H9 (cell line): Measurements from ENCODE around the gene HES3. TPM values are rescaled to one million over a fixed set of nuclear protein-coding genes. Genes with fewer than 3 reads are reported as not detected.

Experiments used
- DNase-seq: peaks from one replicate; pipeline ENCODE4 v3.0.0-alpha.2; 2017
- H2AFZ ChIP-seq: one replicate; pipeline ENCODE4 v1.6.1; 2013; ENCODE audit warnings: mild to moderate bottlenecking, low read length, control low read depth, moderate library complexity
- H2AK5ac ChIP-seq: 2 replicates; pipeline ENCODE4 v1.6.1; 2013; ENCODE audit warnings: low read length, control low read depth, mixed read lengths; ENCODE audit not compliant: insufficient read length
- H2BK120ac ChIP-seq: one replicate; pipeline ENCODE4 v1.6.1; 2013; ENCODE audit warnings: low read depth, mild to moderate bottlenecking, low read length, control low read depth, inconsistent platforms; ENCODE audit not compliant: poor library complexity, severe bottlenecking
- H2BK12ac ChIP-seq: 2 replicates; pipeline ENCODE4 v1.6.1; 2013; ENCODE audit warnings: low read length, control low read depth, mixed read lengths, low read depth; ENCODE audit not compliant: insufficient read length
- H2BK15ac ChIP-seq: 2 replicates; pipeline ENCODE4 v1.6.1; 2013; ENCODE audit warnings: low read depth, low read length, control low read depth
- H2BK20ac ChIP-seq: one replicate; pipeline ENCODE4 v1.6.1; 2013; ENCODE audit warnings: low read depth, mild to moderate bottlenecking, low read length, control low read depth, inconsistent platforms; ENCODE audit not compliant: poor library complexity, severe bottlenecking
- H2BK5ac ChIP-seq: 2 replicates; pipeline ENCODE4 v1.6.1; 2013; ENCODE audit warnings: low read length, control low read depth, mixed read lengths; ENCODE audit not compliant: insufficient read length
- H3K14ac ChIP-seq: 2 replicates; pipeline ENCODE4 v1.6.1; 2013; ENCODE audit warnings: low read length, control low read depth; ENCODE audit not compliant: insufficient read depth
- H3K18ac ChIP-seq: 2 replicates; pipeline ENCODE4 v1.6.1; 2013; ENCODE audit warnings: low read depth, mild to moderate bottlenecking, mixed read lengths, low read length, control low read depth; ENCODE audit not compliant: insufficient read length
- H3K23ac ChIP-seq: 2 replicates; pipeline ENCODE4 v1.6.1; 2013; ENCODE audit warnings: low read length, control low read depth, mixed read lengths, low read depth; ENCODE audit not compliant: insufficient read length
- H3K23me2 ChIP-seq: 2 replicates; pipeline ENCODE4 v1.6.1; 2013; ENCODE audit warnings: low read depth, mild to moderate bottlenecking, mixed read lengths, low read length, control low read depth; ENCODE audit not compliant: insufficient read length, poor library complexity, severe bottlenecking
- H3K27ac ChIP-seq: 2 replicates; pipeline ENCODE4 v1.5.1; 2013; ENCODE audit warnings: low read length, control low read depth, mixed read lengths, low read depth; ENCODE audit not compliant: insufficient read length
- H3K27me3 ChIP-seq: 2 replicates; pipeline ENCODE4 v1.6.1; 2013; ENCODE audit warnings: low read length, control low read depth, inconsistent platforms; ENCODE audit not compliant: insufficient read depth
- H3K4ac ChIP-seq: 2 replicates; pipeline ENCODE4 v1.6.1; 2013; ENCODE audit warnings: low read depth, mild to moderate bottlenecking, control low read depth, inconsistent platforms, low read length, moderate library complexity
- H3K4me1 ChIP-seq: 2 replicates; pipeline ENCODE4 v1.6.1; 2013; ENCODE audit warnings: low read length, control low read depth, inconsistent platforms; ENCODE audit not compliant: insufficient read depth
- H3K4me2 ChIP-seq: 2 replicates; pipeline ENCODE4 v1.6.1; 2013; ENCODE audit warnings: low read length, control low read depth, mixed read lengths; ENCODE audit not compliant: insufficient read length, insufficient read depth
- H3K56ac ChIP-seq: 2 replicates; pipeline ENCODE4 v1.6.1; 2013; ENCODE audit warnings: low read depth, mild to moderate bottlenecking, mixed read lengths, low read length, control low read depth; ENCODE audit not compliant: insufficient read length
- H3K79me1 ChIP-seq: 2 replicates; pipeline ENCODE4 v1.6.1; 2013; ENCODE audit warnings: low read depth, mild to moderate bottlenecking, moderate library complexity, low read length, control low read depth, inconsistent platforms; ENCODE audit not compliant: insufficient read depth, poor library complexity, severe bottlenecking
- H3K79me2 ChIP-seq: 2 replicates; pipeline ENCODE4 v1.6.1; 2013; ENCODE audit warnings: low read length, control low read depth, inconsistent platforms; ENCODE audit not compliant: insufficient read depth
- H3K9ac ChIP-seq: 2 replicates; pipeline ENCODE4 v1.6.1; 2013; ENCODE audit warnings: low read length, control low read depth, mixed read lengths; ENCODE audit not compliant: insufficient read length; ENCODE audit errors: extremely low read depth
- H3K9me3 ChIP-seq: one replicate; pipeline ENCODE4 v1.6.1; 2013; ENCODE audit warnings: low read depth, low read length, inconsistent platforms; ENCODE audit not compliant: control insufficient read depth
- H3T11ph ChIP-seq: one replicate; pipeline ENCODE4 v1.6.1; 2013; ENCODE audit warnings: mild to moderate bottlenecking, low read length, control low read depth, inconsistent platforms
- H4K20me1 ChIP-seq: one replicate; pipeline ENCODE4 v1.6.1; 2013; ENCODE audit not compliant: control insufficient read depth, insufficient read length, insufficient read depth
- H4K5ac ChIP-seq: 2 replicates; pipeline ENCODE4 v1.6.1; 2013; ENCODE audit warnings: low read depth, mild to moderate bottlenecking, mixed read lengths, low read length, control low read depth; ENCODE audit not compliant: insufficient read length
- H4K8ac ChIP-seq: replicated peaks from 2 replicates; pipeline ENCODE4 v1.6.1; 2013; ENCODE audit warnings: low read length, control low read depth, mixed read lengths, low read depth; ENCODE audit not compliant: insufficient read length
- H4K91ac ChIP-seq: 2 replicates; pipeline ENCODE4 v1.6.1; 2013; ENCODE audit warnings: low read depth, mild to moderate bottlenecking, moderate library complexity, mixed read lengths, low read length, control low read depth; ENCODE audit not compliant: insufficient read length
- H3K27ac Mint-ChIP-seq, 3 experiments: 2 replicates in 2 of 3; 3 replicates in 1 of 3; pipeline ENCODE4 v1.8.0; 2020 to 2021; ENCODE audit warnings: mixed read lengths in 3 of 3, mild to moderate bottlenecking in 1 of 3, moderate library complexity in 1 of 3
- H3K27me3 Mint-ChIP-seq: 2 replicates; pipeline ENCODE4 v1.8.0; 2021; ENCODE audit warnings: low read depth, mild to moderate bottlenecking, moderate library complexity, mixed read lengths
- H3K36me3 Mint-ChIP-seq, 3 experiments: 2 replicates in 2 of 3; 3 replicates in 1 of 3; pipeline ENCODE4 v1.8.0; 2020 to 2021; ENCODE audit warnings: low read depth in 3 of 3, mixed read lengths in 3 of 3; ENCODE audit not compliant: insufficient read depth in 1 of 3
- H3K4me1 Mint-ChIP-seq, 2 experiments: 2 replicates each; pipeline ENCODE4 v1.8.0; 2020; ENCODE audit warnings: mixed read lengths in 2 of 2
- H3K4me3 Mint-ChIP-seq, 2 experiments: 2 replicates in 1 of 2; 3 replicates in 1 of 2; pipeline ENCODE4 v1.8.0; 2020 to 2021; ENCODE audit warnings: mild to moderate bottlenecking in 2 of 2, mixed read lengths in 2 of 2, moderate library complexity in 1 of 2
- H3K9me3 Mint-ChIP-seq, 2 experiments: 2 replicates in 1 of 2; 3 replicates in 1 of 2; pipeline ENCODE4 v1.8.0; 2020; ENCODE audit warnings: mild to moderate bottlenecking in 2 of 2, mixed read lengths in 2 of 2, moderate library complexity in 1 of 2
- WGBS: extraction: QIAGEN DNeasy Blood & Tissue Kit; methylation state at CpG from one replicate; pipeline ENCODE4 v1.1.7; 2013; ENCODE audit warnings: missing lambda C conversion rate, low lambda C conversion rate, mixed read lengths; ENCODE audit not compliant: insufficient read length; ENCODE audit errors: extremely low coverage; 5-methylcytosine and 5-hydroxymethylcytosine counted together
- total RNA-seq: library from RNA; stranded (reverse); gene quantifications from 2 replicates; pipeline ENCODE4 v1.2.1, GENCODE V29; 2021
- TF ChIP-seq, protein P1 (sequence below): fragments of 200-600 bp; sonication (generic); conservative IDR thresholded peaks from 3 replicates; pipeline ENCODE4 v1.8.0; 2021; ENCODE audit warnings: antibody characterized with exemption, mild to moderate bottlenecking

Gene HES3
- total RNA-seq, 1 experiment from 2014 or later = 89.9 TPM

DNA sequence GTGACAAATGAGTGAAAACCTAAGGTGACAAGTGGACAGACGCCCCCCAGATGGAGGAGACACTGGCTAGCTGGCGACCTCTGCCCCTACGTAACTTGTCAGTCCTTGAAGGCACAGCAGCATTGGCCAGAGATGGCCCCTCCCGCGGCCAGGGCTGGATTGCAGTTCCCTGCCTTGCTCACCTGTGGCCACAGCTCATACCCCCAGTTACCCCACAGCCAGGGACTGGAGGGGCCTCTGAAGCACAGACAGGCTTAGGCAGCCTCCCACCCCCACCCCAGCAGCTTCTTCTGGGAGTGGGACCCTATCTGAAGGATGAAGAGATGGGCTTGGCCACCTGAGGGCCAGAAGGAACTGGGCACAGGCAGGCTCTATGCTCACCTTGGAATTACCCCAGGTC lies 3.7 kb downstream of the HES3 start:
- H4K8ac ChIP-seq = no peak overlapping the region
- Mint-ChIP-seq H3K9me3 (no peaks in the 10 kb centered on the region), H3K4me1 (peaks cover 26 to 27% of the 10 kb centered on the region in 2 experiments), H3K4me3 (no peak overlapping the region), H3K27me3 (peaks cover 62% of the 10 kb centered on the region), H3K36me3 (no peaks in the 10 kb centered on the region), H3K27ac (no peak overlapping the region; a peak in 1 of 7 replicates)
- no peak overlapping the region for H3K27ac ChIP-seq
- H3K4ac ChIP-seq = no peak overlapping the region
- no peak overlapping the region for H2BK12ac ChIP-seq
- H3K79me1 ChIP-seq = no peaks in the 10 kb centered on the region
- H3K27me3 ChIP-seq = peaks cover 18% of the 10 kb centered on the region; the same call in 1 of the 2 replicates
- WGBS = no CpG with 5 or more reads among the region's 5 CpGs
- no peak overlapping the region for H3K56ac ChIP-seq
- TF ChIP-seq, protein P1, sequence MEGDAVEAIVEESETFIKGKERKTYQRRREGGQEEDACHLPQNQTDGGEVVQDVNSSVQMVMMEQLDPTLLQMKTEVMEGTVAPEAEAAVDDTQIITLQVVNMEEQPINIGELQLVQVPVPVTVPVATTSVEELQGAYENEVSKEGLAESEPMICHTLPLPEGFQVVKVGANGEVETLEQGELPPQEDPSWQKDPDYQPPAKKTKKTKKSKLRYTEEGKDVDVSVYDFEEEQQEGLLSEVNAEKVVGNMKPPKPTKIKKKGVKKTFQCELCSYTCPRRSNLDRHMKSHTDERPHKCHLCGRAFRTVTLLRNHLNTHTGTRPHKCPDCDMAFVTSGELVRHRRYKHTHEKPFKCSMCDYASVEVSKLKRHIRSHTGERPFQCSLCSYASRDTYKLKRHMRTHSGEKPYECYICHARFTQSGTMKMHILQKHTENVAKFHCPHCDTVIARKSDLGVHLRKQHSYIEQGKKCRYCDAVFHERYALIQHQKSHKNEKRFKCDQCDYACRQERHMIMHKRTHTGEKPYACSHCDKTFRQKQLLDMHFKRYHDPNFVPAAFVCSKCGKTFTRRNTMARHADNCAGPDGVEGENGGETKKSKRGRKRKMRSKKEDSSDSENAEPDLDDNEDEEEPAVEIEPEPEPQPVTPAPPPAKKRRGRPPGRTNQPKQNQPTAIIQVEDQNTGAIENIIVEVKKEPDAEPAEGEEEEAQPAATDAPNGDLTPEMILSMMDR = no peak
- H3T11ph ChIP-seq = no peak overlapping the region
- H3K23ac ChIP-seq = no peak overlapping the region
- no peaks in the 10 kb centered on the region for H3K9me3 ChIP-seq
- no peak overlapping the region for H4K91ac ChIP-seq
- no peak overlapping the region for H3K18ac ChIP-seq
- no peaks in the 10 kb centered on the region for H3K79me2 ChIP-seq
- H4K5ac ChIP-seq = no peak overlapping the region
- no peak overlapping the region for H3K14ac ChIP-seq
- H2AK5ac ChIP-seq = no peak overlapping the region
- H3K9ac ChIP-seq = no peak overlapping the region
- H3K23me2 ChIP-seq = peaks cover 22% of the 10 kb centered on the region
- H2BK20ac ChIP-seq = no peak overlapping the region
- no peak overlapping the region for H2BK120ac ChIP-seq
- no peak for DNase-seq
- no peak overlapping the region for H2AFZ ChIP-seq
- peaks cover 2% of the 10 kb centered on the region; the same call in 1 of the 2 replicates for H3K4me1 ChIP-seq
- no peak overlapping the region for H2BK5ac ChIP-seq
- H3K4me2 ChIP-seq = no peak overlapping the region
- no peak overlapping the region for H2BK15ac ChIP-seq
- no peaks in the 10 kb centered on the region for H4K20me1 ChIP-seq
